GM19099 (cell line): ENCODE data around the gene PXYLP1.
A peak's percentile ranks its signal among the peaks of the same experiment; 100 is the strongest.

Source experiments
- POLR2A ChIP-seq: IDR thresholded peaks from 3 replicates; pipeline ENCODE4 v1.6.1; 2011; ENCODE audit warnings: low read depth; ENCODE audit not compliant: insufficient read length; ENCODE audit errors: extremely low read depth

Gene PXYLP1

DNA sequence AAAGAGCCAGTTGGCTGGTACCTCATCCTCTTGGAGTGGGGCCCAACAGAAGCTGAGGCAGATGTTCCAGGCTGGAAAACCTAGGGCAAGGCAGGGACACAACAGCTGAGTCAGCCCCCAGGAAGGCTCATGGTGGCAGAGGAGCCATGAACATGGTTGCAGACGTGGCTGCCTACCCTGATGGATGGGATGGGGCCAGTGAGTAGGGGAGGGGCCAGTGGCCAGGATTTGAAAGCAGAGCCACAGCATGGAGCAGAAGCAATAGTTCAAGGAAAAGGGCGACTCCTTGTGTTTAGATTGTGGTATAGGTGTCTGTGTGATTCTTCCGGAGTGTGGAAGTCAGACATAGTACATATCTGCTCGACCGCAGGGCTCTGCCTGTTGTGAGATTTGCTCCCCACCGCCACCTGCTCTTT lies 24.2 kb downstream of the PXYLP1 start:
- no peak for TF ChIP-seq POLR2A

- TF ChIP-seq POLR2A: no peak
These were observed 25.2 kb downstream of the PXYLP1 start for GRCh38 chr3:141256820-141257219.

DNA sequence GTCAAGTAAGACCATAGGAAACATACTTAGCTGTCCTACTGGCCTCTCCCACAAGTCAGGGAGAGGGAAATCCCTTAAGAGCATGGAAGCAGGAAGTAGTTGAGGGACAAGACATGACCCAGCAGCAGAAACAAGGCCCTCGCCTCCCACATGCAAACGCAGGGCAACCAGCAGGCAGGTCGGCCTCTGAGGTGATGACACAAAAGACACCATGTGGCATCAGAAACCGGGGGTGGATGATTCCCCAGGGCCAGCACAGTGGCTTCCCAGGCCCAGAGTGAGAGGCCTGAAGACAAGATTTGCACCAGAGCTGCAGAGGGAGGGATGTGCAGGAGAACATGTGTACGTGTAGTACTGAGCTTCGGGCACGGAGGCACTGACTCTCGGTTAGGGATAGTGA lies 26.3 kb downstream of the PXYLP1 start:
- no peak for TF ChIP-seq POLR2A

- no peak for TF ChIP-seq POLR2A
These were observed 27.3 kb downstream of the PXYLP1 start for GRCh38 chr3:141258973-141259372.

GRCh38 chr3:141259821-141260629 lies 28.4 kb downstream of the PXYLP1 start:
- TF ChIP-seq POLR2A: no peak

GRCh38 chr3:141260630-141260927 lies 29.0 kb downstream of the PXYLP1 start:
- no peak for TF ChIP-seq POLR2A

GRCh38 chr3:141261472-141262307 lies 30.1 kb downstream of the PXYLP1 start:
- TF ChIP-seq POLR2A: no peak

DNA sequence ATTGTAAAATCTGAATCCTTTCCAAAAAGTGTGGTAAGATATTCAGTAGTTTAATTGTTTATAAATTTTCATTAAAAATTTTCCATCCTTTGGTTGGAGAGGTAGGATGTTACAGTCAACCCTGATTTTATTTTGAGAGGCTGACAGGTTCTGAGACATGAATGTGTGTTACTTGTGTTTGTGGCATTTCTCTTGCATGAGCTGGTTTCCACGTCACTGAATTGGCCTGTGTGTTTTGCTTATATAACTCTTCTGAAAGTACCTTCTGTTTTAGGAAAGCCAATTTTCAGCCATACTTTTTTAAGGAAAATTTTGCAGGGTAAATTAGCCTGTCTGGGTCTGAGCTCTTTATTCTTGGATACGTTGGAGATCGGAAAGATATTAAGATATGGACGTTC lies 30.7 kb downstream of the PXYLP1 start:
- TF ChIP-seq POLR2A: no peak

DNA sequence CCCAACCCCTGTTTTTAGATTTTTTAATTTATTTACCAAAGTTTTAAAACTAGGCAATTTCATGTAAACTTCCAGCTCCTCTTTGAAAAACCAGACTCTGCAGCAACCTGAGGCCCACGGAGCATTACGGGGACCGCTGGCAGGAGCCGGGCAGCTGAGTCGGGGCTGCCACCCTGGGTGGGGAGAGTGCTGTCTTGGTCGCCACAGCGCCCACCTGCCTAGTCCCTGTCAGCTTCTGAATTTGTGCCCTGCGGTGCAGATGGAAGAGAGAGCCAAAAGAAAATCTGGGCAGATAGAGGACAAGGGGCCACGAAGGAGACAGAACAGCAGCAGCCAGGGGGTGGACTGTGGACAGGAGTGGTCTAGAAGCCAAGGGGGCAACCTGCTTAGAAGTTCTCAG lies 34.6 kb downstream of the PXYLP1 start:
- TF ChIP-seq POLR2A: no peak

DNA sequence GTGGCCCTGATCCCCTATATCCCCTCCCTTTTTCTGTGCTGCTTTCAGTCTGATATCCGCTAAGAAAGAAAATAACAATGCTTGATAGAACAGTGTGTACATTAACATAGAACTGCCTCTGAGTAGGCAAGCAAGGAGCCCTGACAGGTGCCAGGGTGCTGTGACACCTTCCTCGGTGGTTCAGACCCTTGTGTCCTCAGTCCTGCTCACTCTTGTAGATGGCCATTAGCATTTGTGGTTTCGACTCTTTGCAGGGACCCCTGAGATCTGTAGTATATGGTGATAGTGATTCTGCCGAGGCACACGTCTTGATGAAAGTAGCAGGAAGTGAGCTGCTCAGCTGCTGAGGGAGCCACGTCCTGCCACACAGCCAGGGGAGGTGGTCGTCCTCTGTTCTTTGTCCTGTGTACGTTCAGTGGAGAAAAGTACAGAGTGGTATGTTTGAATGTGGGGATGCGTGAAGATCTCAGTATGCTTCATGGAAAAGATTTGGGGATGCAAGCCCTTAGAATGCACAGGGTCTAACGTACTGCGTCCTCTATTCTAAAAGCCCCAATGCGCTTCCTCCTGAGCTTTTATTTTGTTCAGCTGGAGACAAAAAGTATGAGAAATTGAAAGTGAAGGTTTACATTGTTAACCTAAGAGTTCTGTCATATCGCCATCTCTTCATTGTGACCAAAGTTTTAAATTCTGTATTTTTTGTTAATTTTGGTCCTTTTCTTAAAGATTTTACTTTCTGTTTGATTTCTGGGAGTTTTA lies 35.4 kb downstream of the PXYLP1 start:
- TF ChIP-seq POLR2A: peak; percentile 47

- TF ChIP-seq POLR2A: no peak
These were observed 36.0 kb downstream of the PXYLP1 start for GRCh38 chr3:141267629-141268028.

DNA sequence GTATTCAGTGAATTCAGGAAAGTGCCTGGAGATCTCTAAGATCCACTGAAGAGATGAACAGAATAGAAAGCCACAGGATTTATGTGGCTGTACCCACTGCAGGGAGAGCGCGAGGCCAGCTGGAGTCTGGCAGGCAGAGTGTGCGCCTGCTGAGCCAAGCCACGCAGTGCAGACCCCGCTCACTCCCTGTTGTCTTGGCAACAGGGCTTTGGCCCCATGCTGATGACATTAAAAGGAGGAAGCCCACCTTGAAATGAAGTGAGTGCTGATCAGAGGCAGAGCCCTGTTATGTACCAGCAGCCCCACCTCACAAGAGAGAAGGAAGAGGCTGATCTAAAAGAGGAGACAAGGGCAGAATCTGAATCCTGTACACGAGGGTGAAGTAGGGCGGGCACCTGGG lies 36.7 kb downstream of the PXYLP1 start:
- no peak for TF ChIP-seq POLR2A

GRCh38 chr3:141268791-141269190 lies 37.2 kb downstream of the PXYLP1 start:
- no peak for TF ChIP-seq POLR2A

GRCh38 chr3:141269961-141270360 lies 38.3 kb downstream of the PXYLP1 start:
- no peak for TF ChIP-seq POLR2A

- TF ChIP-seq POLR2A: no peak
These were observed 39.8 kb downstream of the PXYLP1 start for GRCh38 chr3:141271279-141272030.
